Osteocyte (in vitro differentiated cells): ENCODE data around the gene FMNL2. TPM values are rescaled to one million over a fixed set of nuclear protein-coding genes. Genes with fewer than 3 reads are reported as not detected.

Experiments used
- DNase-seq: peaks from one replicate; pipeline ENCODE4 v3.0.0; 2021; ENCODE audit warnings: mixed read lengths; ENCODE audit not compliant: unreplicated experiment; ENCODE audit errors: extremely low spot score
- H3K27ac Mint-ChIP-seq: one replicate; pipeline ENCODE4 v1.8.0; 2021; ENCODE audit warnings: mild to moderate bottlenecking, mixed read lengths; ENCODE audit not compliant: unreplicated experiment
- H3K27me3 Mint-ChIP-seq: one replicate; pipeline ENCODE4 v1.8.0; 2021; ENCODE audit warnings: mixed read lengths; ENCODE audit not compliant: unreplicated experiment
- H3K36me3 Mint-ChIP-seq: one replicate; pipeline ENCODE4 v1.8.0; 2021; ENCODE audit warnings: mixed read lengths; ENCODE audit not compliant: unreplicated experiment
- H3K4me1 Mint-ChIP-seq: one replicate; pipeline ENCODE4 v1.8.0; 2021; ENCODE audit warnings: mixed read lengths; ENCODE audit not compliant: unreplicated experiment
- H3K4me3 Mint-ChIP-seq: one replicate; pipeline ENCODE4 v1.8.0; 2021; ENCODE audit warnings: mild to moderate bottlenecking, moderate library complexity, mixed read lengths; ENCODE audit not compliant: unreplicated experiment
- H3K9me3 Mint-ChIP-seq: one replicate; pipeline ENCODE4 v1.8.0; 2021; ENCODE audit warnings: mixed read lengths; ENCODE audit not compliant: unreplicated experiment
- CTCF ChIP-seq: fragments of 200-600 bp; sonication (generic); IDR thresholded peaks from 2 replicates; pipeline ENCODE4 v1.5.0; 2021; ENCODE audit warnings: antibody characterized with exemption, mild to moderate bottlenecking, moderate library complexity
- total RNA-seq: library from RNA; stranded (reverse); gene quantifications from 2 replicates; pipeline ENCODE4 v1.2.1, GENCODE V29; 2021

Gene FMNL2
- total RNA-seq, 1 donor from 2014 or later, result 45.3 TPM

GRCh38 chr2:152510621-152511020 lies 175.6 kb downstream of the FMNL2 start:
- no peak overlapping the region for H3K4me3 Mint-ChIP-seq
- no peaks in the 10 kb centered on the region for H3K36me3 Mint-ChIP-seq
- no peak for DNase-seq
- TF ChIP-seq CTCF, result no peak
- H3K27ac Mint-ChIP-seq, result no peak overlapping the region
- H3K9me3 Mint-ChIP-seq, result no peaks in the 10 kb centered on the region
- H3K27me3 Mint-ChIP-seq, result no peaks in the 10 kb centered on the region
- H3K4me1 Mint-ChIP-seq, result peaks cover 55% of the 10 kb centered on the region

- DNase-seq, result no peak
- no peak overlapping the region for H3K4me3 Mint-ChIP-seq
- TF ChIP-seq CTCF, result no peak
- H3K27ac Mint-ChIP-seq, result no peak overlapping the region
- peaks cover 42% of the 10 kb centered on the region for H3K4me1 Mint-ChIP-seq
- H3K27me3 Mint-ChIP-seq, result no peaks in the 10 kb centered on the region
- no peaks in the 10 kb centered on the region for H3K36me3 Mint-ChIP-seq
- H3K9me3 Mint-ChIP-seq, result no peaks in the 10 kb centered on the region
Measured at GRCh38 chr2:152511981-152512380, 177.0 kb downstream of the FMNL2 start.

- Mint-ChIP-seq H3K4me1 (peaks cover 32% of the 10 kb centered on the region), H3K9me3 (no peaks in the 10 kb centered on the region), H3K36me3 (no peaks in the 10 kb centered on the region), H3K27ac (peak overlapping the region; percentile 62), H3K4me3 (no peak overlapping the region), H3K27me3 (no peaks in the 10 kb centered on the region)
- TF ChIP-seq CTCF, result no peak
- DNase-seq, result no peak
Measured at GRCh38 chr2:152513029-152513428, 178.1 kb downstream of the FMNL2 start.

GRCh38 chr2:152513681-152514080 lies 178.7 kb downstream of the FMNL2 start:
- DNase-seq, result no peak
- H3K27ac Mint-ChIP-seq, result peak overlapping the region; percentile 62
- H3K36me3 Mint-ChIP-seq, result no peaks in the 10 kb centered on the region
- no peak for TF ChIP-seq CTCF
- H3K4me3 Mint-ChIP-seq, result no peak overlapping the region
- no peaks in the 10 kb centered on the region for H3K9me3 Mint-ChIP-seq
- H3K27me3 Mint-ChIP-seq, result no peaks in the 10 kb centered on the region
- H3K4me1 Mint-ChIP-seq, result peaks cover 26% of the 10 kb centered on the region

- TF ChIP-seq CTCF, result no peak
- DNase-seq, result no peak
- Mint-ChIP-seq H3K4me3 (no peak overlapping the region), H3K27ac (no peak overlapping the region), H3K36me3 (no peaks in the 10 kb centered on the region), H3K27me3 (no peaks in the 10 kb centered on the region), H3K4me1 (peaks cover 30% of the 10 kb centered on the region), H3K9me3 (no peaks in the 10 kb centered on the region)
Measured at GRCh38 chr2:152518034-152518433, 183.1 kb downstream of the FMNL2 start.
